IPS DF 6.9 (cell line): ENCODE data around the gene GNA12.

Experiments
- DNase-seq: peaks from one replicate; pipeline ENCODE4 v3.0.0-alpha.2; 2013; ENCODE audit warnings: low read depth, low spot score
- H3K27ac ChIP-seq: one replicate; pipeline ENCODE4 v1.5.1; 2013; ENCODE audit warnings: low read length, control low read depth
- H3K27me3 ChIP-seq: 2 replicates; pipeline ENCODE4 v1.6.1; 2013; ENCODE audit warnings: mild to moderate bottlenecking, low read length; ENCODE audit not compliant: control insufficient read depth, insufficient read depth
- H3K36me3 ChIP-seq: 2 replicates; pipeline ENCODE4 v1.6.1; 2013; ENCODE audit warnings: low read length; ENCODE audit not compliant: control insufficient read depth, insufficient read depth
- H3K4me1 ChIP-seq: 2 replicates; pipeline ENCODE4 v1.6.1; 2013; ENCODE audit warnings: low read length; ENCODE audit not compliant: control insufficient read depth, insufficient read depth
- H3K4me3 ChIP-seq: 2 replicates; pipeline ENCODE4 v1.5.1; 2013; ENCODE audit warnings: mild to moderate bottlenecking, low read length
- H3K9me3 ChIP-seq: 2 replicates; pipeline ENCODE4 v1.6.1; 2013; ENCODE audit warnings: low read length, inconsistent platforms; ENCODE audit not compliant: control insufficient read depth, insufficient read depth
- WGBS: extraction: QIAGEN DNeasy Blood & Tissue Kit; methylation state at CpG from one replicate; pipeline ENCODE4 v1.1.7; 2013; ENCODE audit warnings: mixed read lengths, missing lambda C conversion rate; ENCODE audit not compliant: insufficient read length, insufficient coverage; 5-methylcytosine and 5-hydroxymethylcytosine counted together

Gene GNA12

GRCh38 chr7:2711895-2712675 lies 132.0 kb downstream of the GNA12 start:
- 0 out of 2 replicates have a peak, but pooled peaks cover 4% of the 10 kb centered on the region for H3K36me3 ChIP-seq
- H3K4me1 ChIP-seq, result peaks cover 2% of the 10 kb centered on the region; the same call in 1 of the 2 replicates
- no peaks in the 10 kb centered on the region for H3K27me3 ChIP-seq
- WGBS, result no CpG with 5 or more reads among the region's 25 CpGs
- no peak for DNase-seq
- H3K27ac ChIP-seq, result no peak overlapping the region
- H3K4me3 ChIP-seq, result no peak overlapping the region
- no peaks in the 10 kb centered on the region for H3K9me3 ChIP-seq

- H3K4me1 ChIP-seq, result peaks cover 2% of the 10 kb centered on the region; the same call in 1 of the 2 replicates
- no peak for DNase-seq
- H3K27me3 ChIP-seq, result no peaks in the 10 kb centered on the region
- H3K9me3 ChIP-seq, result no peaks in the 10 kb centered on the region
- H3K27ac ChIP-seq, result no peak overlapping the region
- WGBS, result no CpG with 5 or more reads among the region's 4 CpGs
- H3K36me3 ChIP-seq, result 0 out of 2 replicates have a peak, but pooled peaks cover 4% of the 10 kb centered on the region
- H3K4me3 ChIP-seq, result no peak overlapping the region
Measured at GRCh38 chr7:2710901-2711551, 133.1 kb downstream of the GNA12 start.

GRCh38 chr7:2710286-2710655 lies 133.8 kb downstream of the GNA12 start:
- H3K27me3 ChIP-seq, result no peaks in the 10 kb centered on the region
- H3K9me3 ChIP-seq, result no peaks in the 10 kb centered on the region
- H3K4me3 ChIP-seq, result no peak overlapping the region
- H3K4me1 ChIP-seq, result peaks cover 2% of the 10 kb centered on the region; the same call in 1 of the 2 replicates
- no CpG with 5 or more reads among the region's 11 CpGs for WGBS
- DNase-seq, result no peak
- H3K36me3 ChIP-seq, result 0 out of 2 replicates have a peak, but pooled peaks cover 4% of the 10 kb centered on the region
- H3K27ac ChIP-seq, result no peak overlapping the region

- no peaks in the 10 kb centered on the region for H3K9me3 ChIP-seq
- 0 out of 2 replicates have a peak, but pooled peaks cover 4% of the 10 kb centered on the region for H3K36me3 ChIP-seq
- WGBS, result no CpG with 5 or more reads among the region's 35 CpGs
- peak; percentile 64 for DNase-seq
- peaks cover 2% of the 10 kb centered on the region; the same call in 1 of the 2 replicates for H3K4me1 ChIP-seq
- H3K4me3 ChIP-seq, result no peak overlapping the region
- H3K27ac ChIP-seq, result no peak overlapping the region
- no peaks in the 10 kb centered on the region for H3K27me3 ChIP-seq
Measured at GRCh38 chr7:2709553-2710285, 134.4 kb downstream of the GNA12 start.

GRCh38 chr7:2708547-2709310 lies 135.4 kb downstream of the GNA12 start:
- no CpG with 5 or more reads among the region's 20 CpGs for WGBS

GRCh38 chr7:2708041-2708440 lies 136.1 kb downstream of the GNA12 start:
- Histone ChIP-seq H3K4me3 (no peak overlapping the region), H3K9me3 (no peaks in the 10 kb centered on the region), H3K27ac (no peak overlapping the region), H3K36me3 (0 out of 2 replicates have a peak, but pooled peaks cover 4% of the 10 kb centered on the region), H3K4me1 (peaks cover 2% of the 10 kb centered on the region; the same call in 1 of the 2 replicates), H3K27me3 (no peaks in the 10 kb centered on the region)
- no CpG with 5 or more reads among the region's 10 CpGs for WGBS
- DNase-seq, result no peak

More at GRCh38 chr7:2708547-2709310, 135.4 kb downstream of the GNA12 start:
- DNase-seq, result no peak
- Histone ChIP-seq H3K27ac (no peak overlapping the region), H3K4me3 (no peak overlapping the region), H3K9me3 (no peaks in the 10 kb centered on the region), H3K27me3 (no peaks in the 10 kb centered on the region), H3K4me1 (peaks cover 2% of the 10 kb centered on the region; the same call in 1 of the 2 replicates), H3K36me3 (0 out of 2 replicates have a peak, but pooled peaks cover 4% of the 10 kb centered on the region)

- no peak for DNase-seq
- peaks cover 2% of the 10 kb centered on the region; the same call in 1 of the 2 replicates for H3K4me1 ChIP-seq
- no peak overlapping the region for H3K4me3 ChIP-seq
- no CpG with 5 or more reads among the region's 8 CpGs for WGBS
- no peaks in the 10 kb centered on the region for H3K27me3 ChIP-seq
- no peak overlapping the region for H3K27ac ChIP-seq
- H3K9me3 ChIP-seq, result no peaks in the 10 kb centered on the region
- H3K36me3 ChIP-seq, result 0 out of 2 replicates have a peak, but pooled peaks cover 4% of the 10 kb centered on the region
Measured at GRCh38 chr7:2707481-2707880, 136.6 kb downstream of the GNA12 start.

GRCh38 chr7:2706685-2707126 lies 137.4 kb downstream of the GNA12 start:
- Histone ChIP-seq H3K4me3 (no peak overlapping the region), H3K36me3 (0 out of 2 replicates have a peak, but pooled peaks cover 4% of the 10 kb centered on the region), H3K9me3 (no peaks in the 10 kb centered on the region), H3K27ac (no peak overlapping the region), H3K27me3 (no peaks in the 10 kb centered on the region), H3K4me1 (peaks cover 2% of the 10 kb centered on the region; the same call in 1 of the 2 replicates)
- no CpG with 5 or more reads among the region's 6 CpGs for WGBS
- DNase-seq, result no peak

GRCh38 chr7:2705371-2706096 lies 138.6 kb downstream of the GNA12 start:
- Histone ChIP-seq H3K36me3 (no peaks in the 10 kb centered on the region), H3K9me3 (no peaks in the 10 kb centered on the region), H3K4me1 (peaks cover 2% of the 10 kb centered on the region; the same call in 1 of the 2 replicates), H3K27ac (no peak overlapping the region), H3K4me3 (no peak overlapping the region), H3K27me3 (no peaks in the 10 kb centered on the region)
- DNase-seq, result no peak
- no CpG with 5 or more reads among the region's 14 CpGs for WGBS
